HG03280 (cell line): Measurements from ENCODE around the gene NFIC.
"Not testable (repeated sequence)": the region's sequence is repeated elsewhere in the genome, so short reads cannot be mapped to it uniquely, and the experiment has no call there.

Experiments used
- ATAC-seq: cut with Tn5 transposase; IDR thresholded peaks from one replicate; pipeline ENCODE4 v1.9.1; 2021; ENCODE audit warnings: mild to moderate bottlenecking, moderate library complexity; ENCODE audit not compliant: unreplicated experiment

NFIC gene

DNA sequence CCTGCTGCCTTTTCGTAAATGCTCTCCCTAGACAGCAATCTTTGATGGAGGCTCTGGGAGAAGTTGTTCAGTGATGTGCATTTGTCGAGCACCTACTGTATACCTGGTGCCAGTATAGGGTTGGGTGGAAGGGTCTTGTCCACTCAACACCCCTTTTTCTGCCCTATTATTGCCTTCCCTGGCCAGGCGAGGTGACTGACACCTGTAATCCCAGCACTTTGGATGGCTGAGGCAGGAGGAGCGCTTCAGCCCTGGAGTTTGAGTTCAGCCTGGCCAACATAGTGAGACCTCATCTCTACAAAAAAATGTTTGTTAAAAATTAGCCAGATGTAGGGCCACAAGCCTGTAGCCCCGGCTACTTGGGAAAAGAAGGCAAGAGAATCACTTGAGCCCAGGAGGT, 49.3 kb downstream of the NFIC start:
- no peak for ATAC-seq

DNA sequence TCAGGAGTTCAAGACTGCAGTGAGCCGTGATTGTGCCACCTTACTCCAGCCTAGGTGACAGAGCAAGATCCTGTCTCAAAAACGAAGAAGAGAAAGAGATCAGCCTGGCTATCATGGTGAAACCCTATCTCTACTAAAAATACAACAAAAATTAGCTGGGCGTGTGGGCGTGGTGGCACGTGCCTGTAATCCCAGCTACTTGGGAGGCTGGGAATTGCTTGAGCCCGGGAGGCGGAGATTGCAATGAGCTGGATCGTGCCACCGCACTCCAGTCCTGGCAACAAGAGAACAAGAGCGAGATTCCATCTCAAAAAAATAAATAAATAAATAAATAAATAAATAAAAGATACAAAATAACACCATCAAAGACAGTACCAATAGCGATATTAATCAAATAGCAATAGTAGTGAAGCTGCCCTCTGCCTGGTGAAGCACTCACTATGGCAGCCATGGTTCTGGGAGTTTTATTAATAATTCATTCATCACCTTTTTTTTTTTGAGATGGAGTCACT, 53.9 kb downstream of the NFIC start:
- ATAC-seq, result no peak

DNA sequence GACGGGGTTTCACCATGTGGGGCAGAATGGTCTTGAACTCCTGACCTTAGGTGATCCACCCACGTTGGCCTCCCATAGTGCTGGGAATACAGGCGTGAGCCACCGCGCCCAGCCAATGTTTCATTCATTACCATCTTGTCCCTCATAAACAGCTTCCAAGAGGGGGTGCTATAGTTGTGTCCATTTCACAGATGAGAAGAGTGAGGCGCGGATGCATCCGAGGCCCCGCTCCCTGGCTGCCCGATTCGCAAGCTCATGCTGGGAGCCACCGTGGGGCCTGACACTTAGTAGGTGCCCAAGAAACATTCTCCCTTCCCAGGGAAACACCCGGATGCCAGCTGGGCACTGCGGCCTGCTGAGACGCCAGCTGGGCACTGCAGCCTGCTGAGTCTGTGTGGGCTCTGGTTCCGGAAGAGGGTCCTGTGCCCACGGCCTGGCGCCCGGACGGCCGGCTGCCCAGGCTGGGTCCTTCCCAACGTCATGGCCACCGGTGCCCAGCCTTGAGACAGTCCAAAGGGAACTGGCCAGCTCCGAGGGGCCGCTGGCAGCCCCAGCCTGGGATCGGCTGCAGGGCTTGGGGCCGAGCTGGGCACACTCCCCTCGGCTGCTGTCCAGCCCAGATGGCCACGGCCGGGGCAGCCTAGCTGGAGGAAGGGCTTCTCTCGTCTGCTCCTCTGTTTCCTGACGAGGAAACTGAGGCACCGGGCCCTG, 54.7 kb downstream of the NFIC start:
- no peak for ATAC-seq

DNA sequence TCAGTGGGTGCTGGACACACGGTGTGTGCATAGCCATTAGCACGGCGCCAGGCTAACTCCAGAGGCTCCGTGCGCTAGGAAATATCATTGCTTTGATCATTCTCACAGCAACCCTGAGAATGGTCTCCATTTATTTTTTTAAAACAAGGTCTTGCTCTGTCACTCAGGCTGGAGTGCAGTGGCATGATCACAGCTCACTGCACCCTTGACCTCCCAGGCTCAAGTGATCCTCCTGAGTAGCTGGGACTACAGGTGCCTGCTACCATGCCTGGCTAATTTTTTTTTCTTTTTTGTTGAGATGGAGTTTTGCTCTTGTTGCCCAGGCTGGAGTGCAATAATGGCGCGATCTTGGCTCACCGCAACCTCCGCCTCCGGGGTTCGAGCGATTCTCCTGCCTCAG, 55.3 kb downstream of the NFIC start:
- ATAC-seq, result not testable (repeated sequence)

DNA sequence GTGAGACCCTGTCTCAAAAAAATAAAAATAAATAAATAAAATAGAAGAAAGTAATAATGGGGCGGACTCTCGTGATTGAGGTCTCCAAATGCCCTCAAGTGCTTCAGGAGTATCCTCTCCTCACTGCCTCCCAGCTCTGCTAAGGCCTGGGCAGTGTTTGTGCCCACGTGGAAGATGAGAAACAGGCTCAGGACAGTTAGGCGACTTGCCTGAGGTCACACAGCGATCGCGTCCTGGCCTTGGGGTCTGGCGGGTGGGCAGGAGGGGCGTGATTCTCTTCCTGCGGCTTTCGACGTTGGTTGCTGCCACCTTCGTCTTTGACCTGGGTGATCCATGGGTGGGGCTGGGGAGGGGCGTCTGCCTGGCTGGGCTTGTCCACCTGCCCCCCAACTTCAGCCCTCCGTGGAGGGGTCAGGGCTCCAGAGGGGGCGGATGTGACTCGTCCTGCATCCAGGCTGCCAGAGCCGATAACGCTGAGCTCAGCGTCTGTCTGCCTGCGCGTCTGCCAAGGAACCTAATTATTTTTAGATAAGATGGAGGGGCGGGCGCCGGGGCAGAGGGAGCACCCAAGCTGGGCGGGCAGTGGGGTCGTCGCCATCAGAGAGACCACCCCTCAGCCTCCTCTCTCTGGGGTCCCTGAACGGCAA, 56.9 kb downstream of the NFIC start:
- ATAC-seq, result no peak

DNA sequence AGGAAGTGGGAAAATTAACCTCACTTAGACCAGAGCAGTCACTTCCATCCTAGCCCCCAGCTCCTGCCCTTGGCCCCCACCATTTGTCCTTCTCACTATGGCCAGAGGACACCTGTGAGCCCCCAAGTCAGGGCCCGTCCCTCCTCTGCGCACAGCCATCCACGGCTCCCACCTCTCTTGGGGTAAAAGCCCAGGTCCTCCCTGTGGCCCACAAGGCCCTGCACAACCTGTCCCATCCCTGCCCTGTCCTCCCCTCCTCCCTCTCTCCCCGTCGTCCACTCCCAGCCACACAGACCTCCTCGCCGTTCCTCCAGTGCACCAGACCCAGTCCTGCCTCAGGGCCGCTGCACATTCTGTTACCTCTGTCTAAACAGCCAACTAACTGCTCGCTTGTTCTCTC, 60.0 kb downstream of the NFIC start:
- no peak for ATAC-seq

DNA sequence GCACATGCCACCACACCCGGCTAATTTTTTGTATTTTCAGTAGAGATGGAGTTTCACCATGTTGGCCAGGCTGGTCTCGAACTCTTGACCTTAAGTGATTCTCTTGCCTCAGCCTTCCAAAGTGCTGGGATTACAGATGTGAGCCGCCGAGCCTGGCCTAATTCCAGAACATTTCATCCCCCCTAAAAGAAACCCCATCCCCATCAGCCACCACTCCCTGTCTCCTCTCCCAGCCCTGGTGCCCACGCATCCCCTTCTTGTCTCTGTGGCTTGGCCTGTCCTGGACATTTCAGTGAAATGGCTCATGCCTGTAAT, 63.9 kb downstream of the NFIC start:
- ATAC-seq, result not testable (repeated sequence)

DNA sequence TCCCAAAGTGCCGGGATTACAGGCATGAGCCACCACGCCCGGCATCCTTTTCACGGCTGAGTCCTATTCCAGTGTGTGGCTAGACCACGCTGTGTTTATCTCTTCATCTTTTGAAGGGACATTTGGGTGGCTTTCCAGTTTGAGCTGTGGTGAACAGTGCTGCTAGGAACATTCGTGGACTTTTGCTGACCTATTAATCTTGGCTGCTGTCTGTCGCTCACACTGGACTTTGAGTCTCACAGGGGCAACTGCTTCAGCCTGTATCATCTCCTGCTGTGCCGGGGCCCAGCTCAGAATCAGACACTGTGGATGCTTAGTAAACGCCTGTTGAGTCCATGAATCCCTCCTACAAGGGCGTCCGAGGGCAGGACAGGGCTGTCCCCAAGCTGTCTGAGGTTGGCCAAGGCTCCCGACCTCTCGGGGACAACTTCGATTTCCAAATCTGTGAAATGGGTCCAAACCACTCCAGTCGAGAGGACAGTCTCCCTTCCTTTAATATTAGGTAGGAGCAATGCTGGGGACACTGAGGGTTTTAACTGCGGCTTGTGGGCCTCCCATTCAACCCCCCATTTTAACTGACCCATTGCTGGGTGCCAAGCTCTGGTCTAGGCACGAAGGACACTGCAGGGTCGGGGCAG, 65.5 kb downstream of the NFIC start:
- no peak for ATAC-seq

DNA sequence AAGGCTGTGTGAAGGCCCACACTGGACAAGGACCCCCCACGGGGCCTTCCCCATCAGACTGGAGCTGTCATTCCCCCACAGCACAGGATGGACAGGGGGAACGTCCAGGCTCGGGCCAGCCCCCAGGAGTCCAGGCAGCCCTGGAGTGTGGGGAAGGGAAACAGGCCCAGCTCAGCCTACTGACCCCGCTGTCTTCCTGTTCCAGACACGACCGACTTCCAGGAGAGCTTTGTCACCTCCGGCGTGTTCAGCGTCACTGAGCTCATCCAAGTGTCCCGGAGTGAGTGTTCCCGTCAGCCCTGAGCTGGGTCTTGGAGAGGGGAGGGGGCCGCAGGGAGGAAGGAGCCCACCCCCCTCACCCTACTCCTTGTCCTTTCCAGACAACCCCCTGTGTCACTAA, 66.9 kb downstream of the NFIC start:
- ATAC-seq, result no peak

DNA sequence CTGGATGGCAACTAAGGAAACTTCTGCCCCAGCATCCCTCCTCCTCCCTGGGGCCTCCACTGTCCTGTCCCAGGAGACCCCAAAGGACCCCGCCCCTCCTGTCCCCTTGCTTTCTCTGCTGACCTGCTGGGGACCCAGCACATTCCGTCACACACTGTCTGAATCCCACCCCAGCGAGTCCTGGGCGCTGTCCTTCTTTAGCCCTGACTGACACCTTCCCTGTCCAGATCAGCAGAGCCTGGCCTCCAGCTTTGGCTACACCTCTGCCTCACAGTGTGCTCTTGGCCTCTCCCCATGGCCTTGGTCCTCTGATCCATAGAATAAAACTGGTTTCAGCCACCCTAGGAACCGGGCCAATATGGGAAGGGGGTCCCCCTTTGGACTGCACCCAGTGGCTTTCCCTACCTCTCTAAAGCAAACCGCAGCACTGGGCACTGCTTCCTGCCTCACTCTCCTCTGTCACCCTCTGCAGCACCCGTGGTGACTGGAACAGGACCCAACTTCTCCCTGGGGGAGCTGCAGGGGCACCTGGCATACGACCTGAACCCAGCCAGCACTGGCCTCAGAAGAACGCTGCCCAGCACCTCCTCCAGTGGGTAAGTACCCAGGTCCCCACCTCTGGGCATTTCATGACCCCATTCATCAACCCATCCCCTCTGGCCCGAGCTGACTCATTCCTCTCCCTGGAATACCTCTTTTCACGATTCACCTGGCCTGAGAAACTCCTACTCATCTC, 67.6 kb downstream of the NFIC start:
- no peak for ATAC-seq

DNA sequence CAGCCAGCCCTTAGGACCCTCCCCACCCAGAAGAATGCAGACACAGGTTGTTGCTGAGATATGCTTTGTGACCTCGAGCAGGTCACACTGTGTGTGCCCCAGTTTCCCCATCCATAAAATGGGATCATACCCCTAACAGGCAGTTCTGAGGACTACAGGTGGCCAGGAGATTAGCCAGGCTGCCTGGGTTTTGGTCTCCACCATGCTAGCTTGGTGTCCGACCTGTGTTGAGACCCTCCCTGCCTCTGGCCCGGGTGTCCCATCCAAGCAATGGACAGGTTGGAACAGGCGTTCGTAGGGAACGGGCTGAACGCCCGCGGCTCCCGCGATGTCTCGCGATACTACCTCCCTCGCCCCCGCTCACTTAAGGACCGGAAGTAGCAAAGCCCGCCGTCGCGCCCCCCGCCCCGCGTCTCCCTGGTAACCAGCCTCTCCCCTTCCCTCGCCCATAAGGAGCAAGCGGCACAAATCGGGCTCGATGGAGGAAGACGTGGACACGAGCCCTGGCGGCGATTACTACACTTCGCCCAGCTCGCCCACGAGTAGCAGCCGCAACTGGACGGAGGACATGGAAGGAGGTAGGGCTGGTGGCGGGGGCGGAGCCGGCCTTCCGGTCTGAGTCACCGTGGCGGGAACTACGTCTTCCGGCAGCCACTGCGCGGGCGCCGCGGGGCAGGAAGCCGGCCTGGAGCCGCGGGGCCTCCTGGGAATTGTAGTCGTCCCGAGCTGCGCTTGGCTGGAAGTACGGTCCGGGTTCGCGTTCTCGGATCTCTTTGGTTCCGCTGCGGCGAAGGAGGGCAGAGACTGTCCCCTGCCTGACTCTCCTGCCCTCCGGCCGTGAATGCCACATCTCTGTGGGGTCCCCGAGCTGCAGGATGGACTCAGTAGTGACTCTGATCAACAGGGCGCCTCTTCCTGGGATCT, 68.5 kb downstream of the NFIC start:
- ATAC-seq, result peak; percentile 89

DNA sequence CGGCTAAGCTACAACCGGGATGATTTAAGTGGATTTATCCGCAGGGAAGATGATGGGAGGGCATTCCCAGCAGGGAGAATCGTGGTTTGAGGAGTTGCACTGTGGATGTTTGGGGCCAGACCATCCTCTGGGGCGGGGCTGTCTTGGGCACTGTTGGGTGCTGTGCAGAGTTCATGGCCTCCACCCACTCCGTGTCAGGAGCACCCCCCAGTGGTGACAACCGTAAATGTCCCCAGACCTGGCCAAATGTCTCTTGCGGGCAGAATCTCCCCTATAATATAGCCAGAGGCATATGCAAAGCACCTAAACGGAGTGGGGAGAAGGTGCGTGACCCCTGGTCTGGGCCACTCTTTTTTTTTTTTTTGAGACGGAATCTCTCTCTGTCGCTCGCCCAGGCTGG, 73.7 kb downstream of the NFIC start:
- no peak for ATAC-seq

DNA sequence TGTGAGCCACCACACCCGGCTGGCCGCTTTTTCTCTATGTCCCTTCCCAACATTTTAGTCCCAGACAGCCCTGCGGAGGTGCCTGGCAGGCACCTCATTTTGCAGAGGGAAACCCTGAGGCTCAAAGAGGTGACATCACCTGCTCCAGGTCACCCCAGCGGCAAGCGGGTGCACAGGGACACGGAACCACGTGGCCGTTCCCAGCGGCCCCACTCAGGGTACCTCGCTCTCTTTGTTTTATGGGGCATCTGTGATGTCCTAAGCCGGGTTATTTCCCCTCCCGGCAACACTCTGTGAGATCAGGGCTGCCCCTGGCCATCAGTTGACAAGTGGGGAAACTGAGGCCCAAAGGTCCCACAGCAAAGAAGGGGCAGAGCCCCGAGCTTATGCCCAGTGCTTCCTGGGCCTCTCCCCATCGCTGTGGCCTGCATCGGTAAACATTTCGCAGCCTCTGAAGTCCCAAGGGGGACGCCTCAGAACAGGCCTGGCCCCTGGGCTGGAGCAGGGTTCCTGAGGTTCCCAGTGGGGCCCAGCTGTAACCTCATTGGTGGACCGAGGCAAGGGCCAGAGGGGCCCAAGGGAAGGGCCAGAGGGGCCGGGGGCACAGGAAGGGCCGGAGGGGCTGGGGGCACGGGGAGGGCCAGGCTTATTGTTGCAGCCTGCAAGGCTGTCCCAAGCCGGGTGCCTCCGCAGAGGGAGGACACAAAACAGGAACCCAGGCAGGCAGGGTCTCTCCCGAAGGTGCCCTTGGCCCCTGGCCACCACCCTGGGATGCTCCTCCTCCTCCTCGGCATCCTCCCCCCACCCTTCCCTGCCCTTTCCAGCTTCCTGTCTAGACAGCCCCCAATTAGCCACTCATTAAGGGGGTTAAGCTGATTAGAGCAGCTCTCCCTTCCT, 75.0 kb downstream of the NFIC start:
- ATAC-seq, result no peak

DNA sequence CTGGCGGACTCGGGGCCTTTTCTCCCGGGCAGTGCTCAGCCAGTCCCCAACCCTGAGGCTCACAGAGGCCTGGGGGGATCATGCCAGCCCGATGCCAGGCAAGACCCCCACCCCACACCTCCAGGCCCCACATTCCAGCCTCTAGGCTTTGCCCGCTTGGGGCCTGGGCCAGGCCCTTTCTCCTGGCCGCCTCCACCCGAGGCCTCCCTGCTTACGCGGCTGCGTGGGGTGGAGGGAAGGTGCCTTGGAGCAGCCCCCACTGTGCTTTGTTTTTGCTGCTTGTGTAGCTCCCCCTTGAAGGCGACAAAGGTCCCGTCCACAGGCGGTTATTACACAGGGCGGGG, 75.6 kb downstream of the NFIC start:
- ATAC-seq, result no peak

DNA sequence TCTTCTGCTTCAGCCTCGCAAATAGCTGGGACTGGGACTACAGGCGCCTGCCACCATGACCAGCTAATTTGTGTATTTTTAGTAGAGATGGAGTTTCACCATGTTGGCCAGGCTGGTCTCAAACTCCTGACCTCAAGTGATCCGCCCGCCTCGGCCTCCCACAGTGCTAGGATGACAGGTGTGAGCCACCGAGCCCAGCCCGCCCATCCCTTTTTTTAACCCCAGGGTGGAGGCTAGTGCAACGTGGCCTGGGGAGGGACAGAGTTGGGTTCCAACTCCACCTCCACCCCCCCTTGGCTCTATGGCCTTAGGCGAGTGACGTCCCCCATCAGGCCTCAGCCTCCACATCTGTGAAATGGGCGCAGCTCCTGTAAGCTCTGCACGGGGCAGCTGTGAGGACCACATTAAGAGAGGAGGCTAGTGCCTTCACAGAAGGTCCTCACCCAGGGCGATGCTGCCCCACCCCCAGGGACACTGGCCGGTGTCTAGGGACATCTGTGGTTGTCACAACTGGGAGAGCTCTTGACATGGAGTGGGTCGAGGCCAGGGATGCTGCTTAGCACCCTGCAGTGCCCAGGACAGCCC, 76.2 kb downstream of the NFIC start:
- no peak for ATAC-seq

DNA sequence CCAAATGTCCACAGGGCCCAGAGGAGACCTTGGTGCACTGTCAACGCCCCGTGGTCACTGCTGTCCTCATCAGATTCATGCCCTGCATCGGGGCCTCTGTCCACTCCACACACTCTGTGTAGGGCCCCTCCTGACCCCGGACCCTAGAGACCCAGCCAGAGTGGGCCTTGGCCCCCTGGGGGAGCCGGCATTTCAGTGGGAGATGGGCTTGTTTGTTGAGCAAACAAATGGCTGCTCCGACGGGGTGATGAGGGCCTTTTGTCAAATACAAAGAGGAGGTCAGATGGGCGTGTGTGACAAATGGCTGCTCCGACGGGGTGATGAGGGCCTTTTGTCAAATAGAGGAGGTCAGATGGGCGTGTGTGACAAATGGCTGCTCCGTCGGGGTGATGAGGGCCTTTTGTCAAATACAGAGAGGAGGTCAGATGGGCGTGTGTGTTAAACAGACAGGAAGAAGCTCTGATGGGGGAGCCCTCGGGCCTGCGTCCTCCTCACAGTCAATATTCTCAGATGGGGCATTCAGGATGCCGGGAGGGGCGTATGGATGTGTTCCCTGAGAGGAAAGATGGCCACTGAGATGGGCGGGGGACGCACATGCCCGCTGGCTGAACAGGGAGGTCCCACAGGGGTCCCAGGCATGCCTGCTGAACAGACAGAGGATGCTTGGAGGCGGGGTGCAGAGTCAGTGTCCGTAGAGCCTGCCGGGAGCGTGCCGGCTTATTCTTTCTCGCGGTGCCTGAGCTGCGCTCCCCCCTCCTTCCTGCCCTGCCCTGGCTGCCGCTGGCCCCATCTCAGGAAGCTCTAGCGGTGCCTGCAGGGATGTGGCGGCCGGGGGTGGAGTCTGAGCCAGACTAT, 77.7 kb downstream of the NFIC start:
- ATAC-seq, result no peak

DNA sequence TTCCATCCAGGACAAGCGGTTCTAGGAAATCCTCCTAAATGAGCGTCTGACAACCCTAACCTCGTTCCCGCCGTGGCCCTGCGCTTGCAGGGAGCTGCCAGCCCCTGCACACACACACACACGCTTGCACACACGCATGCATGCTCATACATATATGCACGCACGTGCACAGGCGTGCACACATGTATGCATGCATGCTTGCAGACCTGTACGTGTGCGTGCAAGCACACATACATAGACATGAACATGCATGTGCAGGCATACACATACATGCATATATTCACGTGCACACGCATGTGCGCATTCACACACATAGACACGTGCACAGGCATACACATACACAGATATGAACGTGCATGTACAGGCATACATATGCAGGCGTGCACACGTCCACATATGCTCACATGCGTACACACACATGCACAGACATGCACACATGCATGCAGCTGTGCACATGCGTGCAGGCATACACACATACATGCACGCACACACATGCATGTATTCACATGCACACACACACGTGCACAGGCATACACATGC, 78.4 kb downstream of the NFIC start:
- ATAC-seq, result no peak

DNA sequence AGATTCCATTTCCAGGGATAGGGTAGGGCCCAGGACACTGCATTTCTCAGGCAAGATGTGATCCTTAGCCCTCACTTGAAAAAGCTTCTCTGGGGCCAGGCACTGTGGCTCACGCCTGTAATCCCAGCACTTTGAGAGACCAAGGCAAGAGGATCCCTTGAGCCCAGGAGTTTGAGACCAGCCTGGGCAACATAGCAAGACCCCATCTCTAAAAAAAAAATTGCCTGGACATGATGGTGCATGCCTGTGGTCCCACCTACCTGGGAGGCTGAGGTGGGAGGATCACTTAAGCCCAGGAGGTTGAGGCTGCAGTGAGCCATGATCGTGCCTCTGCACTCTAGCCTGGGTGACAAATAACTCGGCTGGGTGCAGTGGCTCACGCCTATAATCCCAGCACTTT, 80.3 kb downstream of the NFIC start:
- ATAC-seq, result not testable (repeated sequence)
